Colon (tissue), 2 donors: ENCODE measurements around the gene SH3PXD2A.
"Not testable (repeated sequence)": the region's sequence is repeated elsewhere in the genome, so short reads cannot be mapped to it uniquely, and the experiment has no call there.

Source experiments
- FAIRE-seq: peaks from 2 replicates; lab custom pipeline; 2012; peaks lifted over from hg19 to GRCh38; lab: Jason Lieb, UNC
- donor health status: control.
- donor health status: control.

The SH3PXD2A gene

GRCh38 chr10:103619424-103620351 lies 235.7 kb downstream of the SH3PXD2A start:
- FAIRE-seq, result no peak

DNA sequence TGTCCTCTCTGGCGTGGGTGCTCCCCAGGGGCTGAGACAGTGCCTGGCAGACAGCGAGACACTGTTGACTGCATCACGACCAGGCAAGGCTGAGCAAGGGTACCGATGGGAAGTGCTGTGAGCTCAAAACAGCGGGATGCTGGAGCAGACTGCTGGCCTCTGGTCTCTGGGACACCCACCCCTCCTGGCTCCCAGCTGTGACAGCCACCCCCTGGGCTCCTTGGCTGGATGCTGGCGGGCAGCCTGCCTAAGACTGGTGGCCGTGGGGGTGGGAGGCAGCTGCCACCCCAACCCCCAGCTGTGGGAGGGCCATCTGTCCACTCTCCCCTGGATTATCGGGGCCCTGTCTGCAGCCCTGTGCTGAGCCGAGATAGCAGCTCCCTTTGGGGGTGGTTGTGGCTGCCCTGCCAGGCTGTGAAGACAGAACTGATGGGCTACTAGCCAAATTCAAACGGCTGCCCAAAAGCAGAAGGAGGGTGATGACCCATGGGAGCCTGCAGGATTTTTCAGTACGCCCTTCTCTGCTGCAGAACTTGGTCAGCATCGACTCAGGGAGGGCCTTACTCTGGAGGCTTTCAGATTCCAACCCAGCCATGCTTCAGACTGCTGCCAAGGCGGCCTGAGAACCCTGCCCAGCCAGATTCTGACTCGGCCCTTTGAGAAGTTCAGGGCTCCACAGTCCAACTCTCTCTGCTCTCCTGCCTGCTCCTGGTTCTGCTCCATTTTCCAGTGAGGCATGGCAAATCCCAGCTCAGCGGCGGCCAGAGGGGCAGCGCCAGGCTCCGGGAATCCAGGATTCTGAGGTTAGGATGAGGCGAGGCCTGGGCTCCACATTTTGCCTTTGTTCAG lies 236.6 kb downstream of the SH3PXD2A start:
- FAIRE-seq, result no peak

GRCh38 chr10:103617602-103618385 lies 237.6 kb downstream of the SH3PXD2A start:
- no peak for FAIRE-seq

DNA sequence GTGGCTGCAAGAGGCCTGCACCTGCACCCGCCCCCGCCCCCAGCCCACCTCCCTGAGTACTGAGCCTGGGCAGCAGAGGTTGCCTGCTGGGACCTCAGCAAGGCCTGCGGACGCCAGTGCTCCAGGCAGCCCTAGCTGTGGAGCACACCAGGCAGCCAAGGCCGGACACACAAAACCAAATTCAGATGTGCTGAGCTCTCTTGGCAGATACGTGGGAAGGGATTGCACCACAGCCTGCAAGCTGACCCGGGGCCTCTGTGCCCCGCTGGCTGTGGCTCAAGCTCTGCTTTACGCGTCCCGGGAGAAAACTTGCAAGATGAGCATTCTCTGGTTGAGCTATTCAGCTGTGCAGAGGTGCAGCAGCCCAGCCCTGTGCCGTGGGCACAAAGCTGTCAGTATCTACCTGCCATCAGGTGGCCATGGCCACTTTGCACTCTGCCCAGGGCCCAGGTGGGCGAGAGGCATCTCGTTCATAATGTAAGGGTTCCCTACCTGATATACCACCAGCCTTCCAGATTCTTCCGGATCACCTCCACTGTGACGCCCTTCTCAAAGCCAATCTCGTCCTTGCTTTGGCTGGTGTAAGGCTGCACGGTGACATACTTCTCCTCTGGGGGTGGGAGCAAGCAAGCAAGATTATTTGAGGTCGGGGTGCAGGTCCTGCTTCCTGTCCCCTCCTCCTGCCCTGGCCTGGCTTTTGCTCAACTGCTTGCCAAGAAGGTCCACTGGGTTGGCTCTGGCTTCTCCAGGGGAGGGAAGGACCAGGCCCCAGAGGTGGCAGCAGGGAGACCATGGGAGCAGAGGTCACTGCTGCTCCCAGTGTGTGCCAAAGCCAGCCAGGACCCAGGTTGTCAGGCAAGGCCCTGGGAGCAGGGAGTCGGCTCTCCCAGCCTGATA lies 238.4 kb downstream of the SH3PXD2A start:
- no peak for FAIRE-seq

DNA sequence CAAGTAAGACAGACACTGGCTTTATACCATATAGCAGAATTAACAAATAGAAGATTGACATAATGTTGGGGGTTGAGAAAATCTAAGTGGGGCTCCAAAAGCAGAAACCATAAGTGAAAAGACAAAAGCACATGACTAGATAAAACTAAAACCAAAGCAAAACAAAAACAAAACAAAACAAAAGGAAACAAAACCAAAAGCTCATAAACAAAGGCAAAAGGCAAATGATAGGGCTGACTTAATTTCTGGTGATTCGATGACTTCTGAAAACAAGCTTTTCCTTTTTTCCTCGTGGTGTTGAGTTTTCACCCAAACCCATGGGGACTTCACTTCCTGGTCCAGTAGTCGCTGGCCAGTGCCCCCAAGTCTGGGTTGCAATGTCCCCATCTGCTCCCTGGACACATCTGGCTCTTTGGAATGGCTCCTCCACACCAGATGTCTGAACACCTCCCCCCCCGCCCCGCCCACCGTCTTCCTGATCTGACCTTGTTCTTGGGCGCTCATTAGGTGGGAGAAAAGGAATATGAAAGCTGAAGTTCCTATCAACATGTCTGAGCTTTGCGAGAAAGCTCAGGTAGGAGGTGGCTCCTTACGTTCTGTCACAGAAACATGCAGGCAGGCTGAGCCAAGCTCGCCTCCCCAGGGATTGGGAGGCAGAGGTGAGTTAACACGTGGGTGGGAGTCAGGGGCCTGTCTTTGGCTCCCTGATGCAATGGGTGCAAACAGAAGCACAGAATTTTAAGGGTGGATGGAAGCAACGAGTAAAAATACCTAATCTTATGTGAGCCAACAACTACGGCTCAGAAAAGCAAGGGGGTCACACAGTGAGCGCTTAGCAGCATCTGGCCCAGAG lies 240.8 kb downstream of the SH3PXD2A start:
- no peak for FAIRE-seq

GRCh38 chr10:103613616-103614015 lies 241.8 kb downstream of the SH3PXD2A start:
- FAIRE-seq, result no peak

DNA sequence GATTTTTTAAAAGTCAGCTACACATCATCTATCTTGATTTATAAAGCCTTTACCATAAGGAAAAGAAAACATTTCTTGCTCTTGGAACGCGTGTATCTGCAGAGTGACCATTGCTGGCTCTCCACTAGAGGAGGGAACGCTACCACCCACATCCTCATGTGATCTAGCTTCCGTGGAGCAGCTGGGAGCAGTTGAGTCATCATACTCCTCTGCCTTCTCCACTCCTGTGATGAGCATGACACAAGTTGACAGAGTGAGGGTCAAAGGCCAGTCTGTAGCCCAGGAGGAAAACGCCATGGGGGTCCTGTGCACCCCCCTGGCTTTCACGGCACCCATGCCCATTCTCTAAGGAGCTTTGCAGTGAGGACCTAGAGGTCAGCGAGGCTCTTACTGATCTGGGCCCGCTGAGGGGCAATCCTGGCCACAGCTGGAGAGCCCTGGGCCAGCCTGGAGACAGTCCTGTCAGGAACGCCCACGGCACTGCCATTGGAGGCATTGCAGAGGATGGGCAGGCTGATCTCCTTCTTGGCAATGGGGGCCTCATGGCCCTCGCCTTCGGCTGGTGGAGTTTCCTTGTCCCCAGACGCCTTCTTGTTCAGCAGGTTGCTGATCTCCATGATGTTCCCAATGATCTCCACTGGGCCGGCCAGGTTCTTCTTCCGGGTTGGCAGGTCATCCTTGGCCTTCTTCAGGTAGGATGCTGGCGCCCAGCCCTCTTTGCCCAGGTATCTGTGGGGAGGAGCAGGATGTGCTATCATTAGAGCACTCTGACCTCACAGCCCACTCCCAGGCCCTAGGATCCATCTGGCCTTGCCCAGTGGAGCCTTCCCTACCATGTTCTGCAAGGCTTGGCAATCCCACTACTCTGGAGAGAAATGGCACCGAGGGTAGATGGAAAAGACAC lies 242.7 kb downstream of the SH3PXD2A start:
- no peak for FAIRE-seq

- FAIRE-seq, result no peak
These were observed 244.4 kb downstream of the SH3PXD2A start for GRCh38 chr10:103610921-103611511.

GRCh38 chr10:103610083-103610472 lies 245.3 kb downstream of the SH3PXD2A start:
- FAIRE-seq, result no peak

DNA sequence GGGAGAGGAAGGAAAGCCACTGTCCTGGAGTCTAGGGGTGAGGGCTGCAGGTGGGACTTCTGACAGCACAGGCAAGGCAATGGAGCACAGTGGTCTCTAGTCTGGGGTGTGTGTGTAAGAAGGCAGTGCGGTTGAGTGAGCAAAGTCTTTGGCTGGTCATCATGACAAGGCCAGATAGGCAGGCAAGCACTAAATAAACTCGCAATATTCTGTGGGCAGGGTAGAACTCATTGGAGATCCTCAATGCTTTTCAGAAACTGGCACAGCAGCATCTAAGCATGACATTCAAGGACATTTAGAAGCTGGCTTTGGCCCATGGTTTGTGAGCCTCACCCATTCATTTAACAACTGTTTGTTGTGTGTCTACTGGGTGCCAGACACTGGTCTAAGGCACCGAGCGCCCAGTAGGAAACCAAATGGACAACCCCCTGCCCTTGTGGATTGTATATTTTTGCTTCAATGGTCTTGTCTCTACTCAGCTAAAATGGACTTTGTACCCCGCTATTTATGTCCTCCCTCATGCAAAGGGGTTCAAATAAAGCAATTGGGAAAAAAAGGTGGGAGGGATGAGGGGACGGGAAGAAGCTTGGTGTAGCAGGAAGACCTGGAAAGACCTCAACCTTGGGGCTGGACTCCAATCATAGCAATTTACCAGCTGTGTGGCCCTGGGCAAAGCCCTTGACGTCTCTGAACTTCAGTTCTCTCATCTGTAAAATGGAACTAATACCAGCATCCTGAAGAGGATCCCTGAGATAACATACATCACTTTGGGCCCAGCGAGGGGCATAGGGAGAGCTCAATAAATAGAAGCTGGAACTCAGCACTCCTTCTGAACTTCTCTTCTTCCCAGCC lies 245.9 kb downstream of the SH3PXD2A start:
- FAIRE-seq, result no peak

DNA sequence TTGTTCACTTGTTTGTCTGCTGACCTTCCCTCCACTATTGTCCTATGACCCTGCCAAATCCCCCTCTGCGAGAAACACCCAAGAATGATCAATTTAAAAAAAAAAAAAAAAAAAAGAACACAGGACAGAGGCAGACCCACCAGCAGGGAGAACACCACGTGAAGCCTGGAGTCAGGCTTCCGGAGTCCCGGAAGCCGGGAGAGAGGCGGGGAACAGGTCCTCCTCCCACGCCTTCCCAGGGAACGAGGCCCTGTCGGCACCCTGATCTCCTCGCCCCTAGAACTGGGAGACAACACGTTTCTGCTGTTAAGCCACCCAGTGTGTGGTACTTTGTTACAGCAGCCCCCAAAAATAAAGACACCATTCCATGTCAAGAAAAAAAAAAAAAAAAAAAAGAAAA lies 247.3 kb downstream of the SH3PXD2A start:
- not testable (repeated sequence) for FAIRE-seq

DNA sequence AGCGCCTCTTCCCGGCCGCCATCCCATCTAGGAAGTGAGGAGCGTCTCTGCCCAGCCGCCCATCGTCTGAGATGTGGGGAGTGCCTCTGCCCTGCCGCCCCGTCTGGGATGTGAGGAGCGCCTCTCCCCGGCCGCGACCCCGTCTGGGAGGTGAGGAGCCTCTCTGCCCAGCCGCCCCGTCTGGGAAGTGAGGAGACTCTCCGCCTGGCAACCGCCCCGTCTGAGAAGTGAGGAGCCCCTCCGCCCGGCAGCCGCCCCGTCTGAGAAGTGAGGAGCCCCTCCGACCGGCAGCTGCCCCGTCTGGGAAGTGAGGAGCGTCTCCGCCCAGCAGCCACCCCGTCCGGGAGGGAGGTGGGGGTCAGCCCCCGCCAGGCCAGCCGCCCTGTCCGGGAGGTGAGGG lies 248.3 kb downstream of the SH3PXD2A start:
- not testable (repeated sequence) for FAIRE-seq

DNA sequence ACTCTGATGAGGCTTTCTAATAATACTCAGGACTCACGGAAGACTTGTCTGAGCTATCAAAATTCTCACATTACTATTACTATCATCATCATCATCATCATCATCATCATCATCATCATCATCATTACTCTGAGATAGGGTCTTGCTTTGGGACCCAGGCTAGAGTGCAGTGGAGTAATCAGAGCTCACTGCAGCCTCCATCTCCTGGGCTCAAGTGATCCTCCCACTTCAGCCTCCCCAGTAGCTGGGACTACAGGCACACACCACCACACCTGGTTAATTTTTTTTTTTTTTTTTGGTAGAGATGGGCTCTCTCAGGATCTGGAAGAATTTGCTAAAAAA lies 249.3 kb downstream of the SH3PXD2A start:
- FAIRE-seq, result not testable (repeated sequence)

GRCh38 chr10:103605359-103606096 lies 249.8 kb downstream of the SH3PXD2A start:
- FAIRE-seq, result no peak

DNA sequence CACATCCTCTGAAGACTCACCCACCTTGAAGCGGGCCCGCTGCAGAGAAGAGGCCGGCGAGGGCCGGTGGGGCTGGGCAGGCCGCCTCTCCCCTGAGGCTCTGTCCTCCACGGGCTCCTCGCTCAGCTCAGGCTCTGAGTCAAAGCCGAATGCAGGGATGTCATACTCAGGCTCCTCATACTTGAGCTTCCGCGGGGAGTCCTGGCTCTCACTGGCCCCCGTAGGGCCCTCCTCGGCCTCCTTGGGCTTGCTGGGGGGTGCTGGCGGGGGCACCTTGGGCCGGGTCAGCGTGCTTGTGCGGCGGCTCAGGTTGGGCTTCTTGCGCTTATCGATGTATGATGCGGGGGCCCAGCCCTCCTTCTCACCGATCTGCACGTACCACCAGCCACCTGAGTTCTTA lies 252.0 kb downstream of the SH3PXD2A start:
- FAIRE-seq, result no peak

- FAIRE-seq, result no peak
These were observed 252.6 kb downstream of the SH3PXD2A start for GRCh38 chr10:103602852-103603155.
